H1 (cell line): ENCODE results near the gene TFDP1. TPM values are rescaled to one million over a fixed set of nuclear protein-coding genes. Genes with fewer than 3 reads are reported as not detected.

ENCODE experiments used
- CTCF ChIA-PET: fragments of 300-600 bp; sonication (Branson Sonifier 250); formaldehyde crosslinking; loops from one replicate; lab custom pipeline; 2021; ENCODE audit not compliant: partially characterized antibody; lab: Charles Lee
- POLR2A ChIA-PET: fragments of 300-600 bp; sonication (Branson Sonifier 250); formaldehyde crosslinking; loops from one replicate; lab custom pipeline; 2021; ENCODE audit warnings: inconsistent platforms; ENCODE audit not compliant: partially characterized antibody; lab: Charles Lee
- DNase-seq, 2 experiments: peaks; one replicate each; pipeline versions ENCODE4 v3.0.0 to v3.0.0-alpha.2; 2010 to 2022; ENCODE audit warnings: low spot score in 2 of 2, low read depth in 1 of 2, mixed read lengths in 1 of 2
- FAIRE-seq: peaks from 2 replicates; lab custom pipeline; 2011; peaks lifted over from hg19 to GRCh38; lab: Jason Lieb, UNC
- H2AFZ ChIP-seq: 2 replicates; pipeline ENCODE4 v1.8.1; 2012; ENCODE audit warnings: low read length, inconsistent platforms
- H2AK5ac ChIP-seq: 2 replicates; pipeline ENCODE4 v1.6.1; 2013; ENCODE audit warnings: low read depth, low read length
- H2BK120ac ChIP-seq: replicated peaks from 2 replicates; pipeline ENCODE3; 2013; ENCODE audit warnings: low read depth, low read length, inconsistent platforms
- H2BK12ac ChIP-seq: 2 replicates; pipeline ENCODE4 v1.6.1; 2013; ENCODE audit warnings: low read depth, low read length
- H2BK15ac ChIP-seq: 2 replicates; pipeline ENCODE4 v1.6.1; 2013; ENCODE audit warnings: low read length
- H2BK20ac ChIP-seq: 2 replicates; pipeline ENCODE4 v1.6.1; 2013; ENCODE audit warnings: low read length
- H2BK5ac ChIP-seq: 2 replicates; pipeline ENCODE4 v1.6.1; 2013; ENCODE audit warnings: low read depth, low read length
- H3K14ac ChIP-seq: 2 replicates; pipeline ENCODE4 v1.6.1; 2013; ENCODE audit warnings: inconsistent platforms; ENCODE audit not compliant: insufficient read length
- H3K18ac ChIP-seq: 2 replicates; pipeline ENCODE4 v1.6.1; 2013; ENCODE audit warnings: low read length; ENCODE audit errors: extremely low read depth
- H3K23ac ChIP-seq: 2 replicates; pipeline ENCODE4 v1.6.1; 2013; ENCODE audit warnings: inconsistent platforms; ENCODE audit not compliant: insufficient read length
- H3K23me2 ChIP-seq: 2 replicates; pipeline ENCODE4 v1.6.1; 2013; ENCODE audit warnings: low read depth, low read length
- H3K27ac ChIP-seq: 2 replicates; pipeline ENCODE4 v1.6.1; 2011; ENCODE audit warnings: low read depth, low read length, inconsistent platforms
- H3K27me3 ChIP-seq, 4 experiments: replicated peaks in 1 of 4; 1 replicate in 1 of 4; 2 replicates in 3 of 4; pipeline versions ENCODE4 v1.6.1 to v1.8.1; 2011 to 2013; ENCODE audit warnings: low read length in 3 of 4, mild to moderate bottlenecking in 3 of 4, inconsistent platforms in 2 of 4, mixed read lengths in 2 of 4, moderate library complexity in 1 of 4; ENCODE audit not compliant: control insufficient read depth in 3 of 4, insufficient read depth in 3 of 4; ENCODE audit errors: extremely low read depth in 1 of 4
- H3K36me3 ChIP-seq, 4 experiments: 2 replicates each; pipeline versions ENCODE4 v1.6.1 to v1.8.1; 2011 to 2013; ENCODE audit warnings: mild to moderate bottlenecking in 4 of 4, low read length in 3 of 4, moderate library complexity in 2 of 4, control low read depth in 1 of 4, inconsistent platforms in 1 of 4; ENCODE audit not compliant: insufficient read depth in 4 of 4, control insufficient read depth in 2 of 4
- H3K4ac ChIP-seq: replicated peaks from 2 replicates; pipeline ENCODE3; 2013; ENCODE audit warnings: low read length, low read depth, mixed read lengths, inconsistent platforms; ENCODE audit not compliant: insufficient read length
- H3K4me1 ChIP-seq, 4 experiments: replicated peaks in 1 of 4; 1 replicate in 1 of 4; 2 replicates in 3 of 4; pipeline versions ENCODE4 v1.6.1 to v1.8.1; 2011 to 2013; ENCODE audit warnings: low read length in 3 of 4, inconsistent platforms in 2 of 4, mixed read lengths in 1 of 4; ENCODE audit not compliant: insufficient read depth in 4 of 4, control insufficient read depth in 3 of 4
- H3K4me2 ChIP-seq, 2 experiments: 2 replicates each; pipeline versions ENCODE4 v1.6.1 to v1.8.1; 2011 to 2013; ENCODE audit warnings: low read depth in 2 of 2, low read length in 2 of 2, control low read depth in 1 of 2, inconsistent platforms in 1 of 2, mild to moderate bottlenecking in 1 of 2; ENCODE audit not compliant: insufficient read depth in 1 of 2
- H3K4me3 ChIP-seq, 4 experiments: fragments of 200-600, 300-600 bp in 1 of 4; sonication (generic), shearing (Covaris generic), sonication (Bioruptor Twin) in 1 of 4; 2 replicates each; pipeline versions ENCODE4 v1.5.1 to v1.8.1; 2011 to 2016; ENCODE audit warnings: low read length in 4 of 4, low read depth in 3 of 4, control low read depth in 2 of 4, inconsistent platforms in 2 of 4, mild to moderate bottlenecking in 2 of 4, mixed read lengths in 1 of 4, moderate library complexity in 1 of 4; ENCODE audit not compliant: insufficient read depth in 2 of 4; ENCODE audit errors: extremely low read depth in 1 of 4
- H3K56ac ChIP-seq: replicated peaks from 2 replicates; pipeline ENCODE3; 2013; ENCODE audit warnings: low read depth, mild to moderate bottlenecking, mixed read lengths, low read length, inconsistent platforms; ENCODE audit not compliant: insufficient read length
- H3K79me1 ChIP-seq: 2 replicates; pipeline ENCODE4 v1.6.1; 2013; ENCODE audit warnings: low read depth, low read length, control low read depth
- H3K79me2 ChIP-seq, 2 experiments: 2 replicates each; pipeline versions ENCODE4 v1.6.1 to v1.8.1; 2012 to 2013; ENCODE audit warnings: low read length in 2 of 2, mild to moderate bottlenecking in 2 of 2, inconsistent platforms in 1 of 2; ENCODE audit not compliant: insufficient read depth in 2 of 2, control insufficient read depth in 1 of 2
- H3K9ac ChIP-seq, 4 experiments: replicated peaks in 1 of 4; 1 replicate in 1 of 4; 2 replicates in 3 of 4; pipeline versions ENCODE4 v1.6.1 to v1.8.1; 2011 to 2013; ENCODE audit warnings: low read depth in 3 of 4, low read length in 3 of 4, control low read depth in 2 of 4, mild to moderate bottlenecking in 2 of 4, moderate library complexity in 2 of 4, inconsistent platforms in 1 of 4; ENCODE audit errors: extremely low read depth in 1 of 4
- H3K9me3 ChIP-seq, 2 experiments: 2 replicates each; pipeline versions ENCODE4 v1.6.1 to v1.8.1; 2012 to 2013; ENCODE audit warnings: mild to moderate bottlenecking in 2 of 2, moderate library complexity in 2 of 2, control low read depth in 1 of 2, inconsistent platforms in 1 of 2, low read depth in 1 of 2, low read length in 1 of 2, mixed read lengths in 1 of 2; ENCODE audit not compliant: insufficient read depth in 2 of 2
- H4K20me1 ChIP-seq, 2 experiments: replicated peaks in 1 of 2; 2 replicates each; pipeline versions ENCODE3 to v1.8.1; 2011 to 2013; ENCODE audit warnings: inconsistent platforms in 2 of 2, low read length in 2 of 2, mild to moderate bottlenecking in 1 of 2; ENCODE audit not compliant: insufficient read depth in 2 of 2, control insufficient read depth in 1 of 2
- H4K5ac ChIP-seq: 2 replicates; pipeline ENCODE4 v1.6.1; 2013; ENCODE audit warnings: low read length, low read depth, mixed read lengths, inconsistent platforms; ENCODE audit not compliant: insufficient read length
- H4K8ac ChIP-seq: 2 replicates; pipeline ENCODE4 v1.8.0; 2013; ENCODE audit warnings: mild to moderate bottlenecking, moderate library complexity, low read length, inconsistent platforms; ENCODE audit not compliant: insufficient read depth; ENCODE audit errors: extremely low read depth
- H4K91ac ChIP-seq: replicated peaks from 2 replicates; pipeline ENCODE3; 2013; ENCODE audit warnings: low read length, mixed read lengths, inconsistent platforms; ENCODE audit not compliant: insufficient read length
- GTF2F1 ChIP-seq: IDR thresholded peaks from 2 replicates; pipeline ENCODE4 v1.6.1; 2012; ENCODE audit warnings: low read depth, low read length, improper control_type of control experiment, borderline replicate concordance
- MAFK ChIP-seq: IDR thresholded peaks from 2 replicates; pipeline ENCODE4 v1.6.1; 2012; ENCODE audit warnings: low read depth, mild to moderate bottlenecking, improper control_type of control experiment, low read length
- PHF8 ChIP-seq: fragments of 200-600 bp; sonication (generic); conservative IDR thresholded peaks from 2 replicates; pipeline ENCODE4 v1.7.1; 2012; ENCODE audit warnings: low read depth, mild to moderate bottlenecking, inconsistent platforms, low read length, moderate library complexity
- POLR2AphosphoS5 ChIP-seq: IDR thresholded peaks from 2 replicates; pipeline ENCODE4 v1.6.1; 2011; ENCODE audit warnings: low read depth, low read length
- POU5F1 ChIP-seq: IDR thresholded peaks from 2 replicates; pipeline ENCODE4 v1.6.1; 2011; ENCODE audit warnings: low read depth, mild to moderate bottlenecking, low read length, moderate library complexity
- SAP30 ChIP-seq: fragments of 300-600 bp; sonication (generic); IDR thresholded peaks from 2 replicates; pipeline ENCODE4 v1.7.1; 2012; ENCODE audit warnings: low read length, moderate library complexity, mild to moderate bottlenecking, inconsistent platforms; ENCODE audit not compliant: insufficient read depth, insufficient replicate concordance
- SP1 ChIP-seq: IDR thresholded peaks from 2 replicates; pipeline ENCODE4 v1.6.1; 2011; ENCODE audit warnings: low read depth, low read length
- SP2 ChIP-seq: IDR thresholded peaks from 2 replicates; pipeline ENCODE4 v1.6.1; 2012; ENCODE audit warnings: mild to moderate bottlenecking, low read length, inconsistent platforms
- SP4 ChIP-seq: IDR thresholded peaks from 2 replicates; pipeline ENCODE4 v1.6.1; 2012; ENCODE audit warnings: low read length, inconsistent platforms
- SRF ChIP-seq: IDR thresholded peaks from 2 replicates; pipeline ENCODE4 v1.6.1; 2011; ENCODE audit warnings: mild to moderate bottlenecking, low read depth, low read length, moderate library complexity
- YY1 ChIP-seq: IDR thresholded peaks from 2 replicates; pipeline ENCODE4 v1.6.1; 2011; ENCODE audit warnings: low read depth, mild to moderate bottlenecking, low read length
- WGBS, 2 experiments: shearing (Covaris generic) in 1 of 2; methylation state at CpG; one replicate each; pipeline versions ENCODE4 v1.1.6 to v1.1.7; 2013 to 2015; ENCODE audit warnings: low lambda C conversion rate in 2 of 2, mixed read lengths in 2 of 2, inconsistent platforms in 1 of 2, low coverage in 1 of 2, missing lambda C conversion rate in 1 of 2; ENCODE audit not compliant: insufficient replicate concordance in 2 of 2, insufficient coverage in 1 of 2, insufficient read length in 1 of 2; ENCODE audit errors: extremely low coverage in 1 of 2, missing lambda C conversion rate in 1 of 2; 5-methylcytosine and 5-hydroxymethylcytosine counted together
- polyA plus RNA-seq, 7 experiments: library from polyadenylated mRNA; depleted of rRNA in 3 of 7; stranded (reverse) in 5 of 7; unstranded in 2 of 7; fragments of >200 nt in 5 of 7; fragments of 200-250 nt in 2 of 7; gene quantifications; 1 replicate in 5 of 7; 2 replicates in 1 of 7; 4 replicates in 1 of 7; pipeline versions ENCODE4 v1.2.1 to v1.2.3, GENCODE V29; 2011 to 2013; ENCODE audit warnings: missing spikeins in 2 of 7, mixed read lengths in 2 of 7
- total RNA-seq: library from RNA; stranded (reverse); fragmentation: NEBNext Ultra II Directional; extraction: Animal tissue kit (Norgen Biotek cat#: 25700); gene quantifications from 2 replicates; pipeline ENCODE4 v1.2.1, GENCODE V29; 2021
- TF ChIP-seq, protein P1 (sequence below): IDR thresholded peaks from 2 replicates; pipeline ENCODE4 v1.6.1; 2012; ENCODE audit warnings: inconsistent platforms

The TFDP1 gene
- total and polyA plus RNA-seq, 2 of the 8 experiments (the other 6 are each of a cell fraction or from before 2014, with no cell fraction given): 43.6 to 81.9 TPM

DNA sequence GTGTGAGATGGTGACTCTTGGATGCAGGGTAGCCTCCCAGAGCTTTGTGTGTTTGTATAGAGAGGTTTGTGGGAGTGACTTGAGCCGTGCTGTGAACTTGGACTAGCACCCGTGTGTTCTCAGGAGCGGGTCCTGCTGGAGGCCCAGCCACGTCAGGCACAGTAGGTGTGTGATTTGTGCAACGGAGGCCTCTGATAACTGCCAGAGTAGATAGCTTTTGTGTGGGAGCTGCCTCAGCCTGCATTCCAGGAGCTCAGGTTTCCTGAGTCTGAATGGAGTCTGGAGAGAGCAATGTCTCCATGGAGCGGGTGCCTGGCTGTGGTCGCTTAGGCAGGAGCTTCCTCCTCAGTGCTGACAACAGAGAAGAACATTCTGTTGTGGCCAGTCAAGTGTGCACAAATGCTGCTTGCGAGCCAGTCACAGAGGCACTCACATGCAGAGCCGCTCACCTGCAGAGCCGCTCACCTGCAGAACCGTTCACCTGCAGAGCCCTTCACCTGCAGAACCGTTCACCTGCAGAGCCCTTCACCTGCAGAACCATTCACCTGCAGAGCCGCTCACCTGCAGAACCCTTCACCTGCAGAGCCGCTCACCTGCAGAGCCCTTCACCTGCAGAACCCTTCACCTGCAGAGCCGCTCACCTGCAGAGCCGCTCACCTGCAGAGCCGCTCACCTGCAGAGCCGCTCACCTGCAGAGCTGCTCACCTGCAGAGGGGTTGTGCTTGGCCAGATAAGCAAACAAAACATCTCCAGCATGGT, 32.6 kb downstream of the TFDP1 start:
- Histone ChIP-seq H3K36me3 (peaks cover 0 to 8% (median 0%) of the 10 kb centered on the region in 4 experiments; a peak in 3 of 8 replicates), H4K20me1 (peaks cover 0 to 13% of the 10 kb centered on the region in 2 experiments), H4K8ac (no peak overlapping the region), H3K4ac (no peak overlapping the region), H3K27me3 (no peaks in the 10 kb centered on the region; a peak in 1 of 7 replicates), H2BK15ac (no peak overlapping the region), H3K56ac (no peak overlapping the region), H2AK5ac (no peak overlapping the region), H2BK20ac (no peak overlapping the region), H3K9ac (no peak overlapping the region; a peak in 1 of 7 replicates), H3K14ac (no peak overlapping the region), H4K91ac (no peak overlapping the region), H3K18ac (peak overlapping the region; percentile 83), H3K23ac (no peak overlapping the region), H3K79me2 (peaks cover 7 to 41% of the 10 kb centered on the region in 2 experiments), H3K4me3 (no peak overlapping the region), H2BK5ac (peak overlapping the region; percentile 13), H2BK120ac (no peak overlapping the region), H3K4me2 (peak overlapping the region; percentile 26 to 40; a peak in 3 of 4 replicates), H3K23me2 (peaks cover 8% of the 10 kb centered on the region), H4K5ac (peak overlapping the region; percentile 12), H3K27ac (peak overlapping the region; percentile 65; the same call in 1 of the 2 replicates), H3K4me1 (peaks cover 5 to 14% (median 12%) of the 10 kb centered on the region in 4 experiments; a peak in 5 of 7 replicates), H2AFZ (no peak overlapping the region), H3K9me3 (no peaks in the 10 kb centered on the region; a peak in 1 of 4 replicates), H3K79me1 (peaks cover 24% of the 10 kb centered on the region), H2BK12ac (no peak overlapping the region)
- CTCF ChIA-PET: interaction anchor here (0.7 to 2.0 kb wide), 9 partner anchors 9 to 288 kb away, joined by 3 to 5 read pairs (median 4); no protein-coding TSS in a partner anchor
- WGBS, 2 experiments: 75% methylated on average over 18 of the region's 18 CpGs; no CpG with 5 or more reads in 1 of the 2 experiments
- POLR2A ChIA-PET: interaction anchor here (0.7 to 1.0 kb wide), 3 partner anchors 14 to 169 kb away, joined by 3 read pairs; no protein-coding TSS in a partner anchor
- FAIRE-seq (peak; percentile 93), DNase-seq (peak in 1 of 2 experiments; percentile 25)
- TF ChIP-seq SAP30 (no peak), MAFK (0 out of 2 replicates have a peak, but pooled peaks have one; percentile 4), SP1 (0 out of 2 replicates have a peak, but pooled peaks have one; percentile 7), SRF (no peak), YY1 (no peak), POLR2AphosphoS5 (no peak), SP2 (no peak), GTF2F1 (no peak), POU5F1 (no peak), SP4 (no peak), PHF8 (no peak)
- TF ChIP-seq, protein P1, sequence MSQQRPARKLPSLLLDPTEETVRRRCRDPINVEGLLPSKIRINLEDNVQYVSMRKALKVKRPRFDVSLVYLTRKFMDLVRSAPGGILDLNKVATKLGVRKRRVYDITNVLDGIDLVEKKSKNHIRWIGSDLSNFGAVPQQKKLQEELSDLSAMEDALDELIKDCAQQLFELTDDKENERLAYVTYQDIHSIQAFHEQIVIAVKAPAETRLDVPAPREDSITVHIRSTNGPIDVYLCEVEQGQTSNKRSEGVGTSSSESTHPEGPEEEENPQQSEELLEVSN: no peak
